ENCODE measurements around the gene NPLOC4.

DNA sequence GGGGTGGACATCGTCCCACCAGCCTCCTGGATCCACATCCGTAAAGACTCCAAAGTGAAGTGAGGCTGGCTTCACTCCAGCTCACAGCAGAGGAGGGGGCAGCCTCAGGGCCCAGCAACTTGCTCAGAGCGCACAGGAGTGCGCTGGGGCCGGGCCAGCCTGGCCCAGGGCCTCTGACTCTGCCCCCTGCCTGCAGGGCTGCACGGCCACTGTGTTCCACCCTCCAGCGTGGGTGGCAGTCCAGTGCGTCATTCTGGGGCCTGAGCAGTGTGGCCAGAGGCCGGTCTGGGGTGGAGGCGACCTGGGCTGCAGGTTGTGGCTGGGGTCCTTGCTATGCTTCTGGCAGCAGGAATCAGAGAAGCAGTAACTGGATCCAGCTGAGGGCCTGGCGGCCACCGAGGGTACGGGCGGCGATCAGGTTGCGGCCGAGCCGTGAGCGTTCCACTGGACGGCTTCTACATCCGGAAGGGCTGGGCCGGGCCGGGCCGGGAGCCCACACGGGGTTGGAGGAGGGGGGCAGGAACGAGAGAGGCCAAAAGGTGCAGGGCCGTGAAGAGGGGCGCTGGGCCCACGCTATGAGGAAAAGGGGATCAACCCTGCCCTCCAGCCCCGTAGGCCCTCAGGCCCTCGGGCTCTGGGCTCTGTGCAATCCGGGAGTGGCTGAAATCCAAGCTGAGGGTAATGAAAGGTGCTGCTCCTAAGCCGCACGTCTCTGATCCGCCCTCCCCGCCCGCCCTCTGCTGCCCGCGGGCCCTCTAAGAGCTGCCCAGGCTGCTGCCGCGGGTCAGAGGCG lies 109.1 kb downstream of the NPLOC4 start, which contains the start of gene FSCN2:
- no peak for TF ChIP-seq YY1 (IDR thresholded peaks at IDR 0.05; ENCODE audit: low read depth)
- no peak for TF ChIP-seq POLR2AphosphoS5 (IDR thresholded peaks at IDR 0.05; ENCODE audit: low read depth, low read length)

All from SK-N-SH (cell line).